Spleen (tissue), 11 donors: ENCODE results near the gene TJP2. TPM values are rescaled to one million over a fixed set of nuclear protein-coding genes. Genes with fewer than 3 reads are reported as not detected.

Source experiments
- DNase-seq: peaks from one replicate; pipeline ENCODE4 v3.0.0-alpha.2; 2020
- H3K27ac ChIP-seq, 8 donors: fragments of 200-600 bp; sonication (generic) in 7 of 8; 1 replicate in 4 of 8; 2 replicates in 4 of 8; pipeline versions ENCODE4 v1.5.0 to v1.8.0; 2016 to 2021; ENCODE audit warnings: inconsistent platforms in 4 of 8, mild to moderate bottlenecking in 4 of 8, moderate library complexity in 1 of 8
- H3K27me3 ChIP-seq, 7 donors: fragments of 200-600 bp; sonication (generic) in 6 of 7; replicated peaks in 1 of 7; 1 replicate in 4 of 7; 2 replicates in 3 of 7; pipeline versions ENCODE4 v1.5.0 to v1.8.0; 2016 to 2021; ENCODE audit warnings: inconsistent platforms in 3 of 7, mild to moderate bottlenecking in 1 of 7
- H3K36me3 ChIP-seq, 6 donors: fragments of 200-600 bp; sonication (generic) in 5 of 6; 1 replicate in 4 of 6; 2 replicates in 2 of 6; pipeline versions ENCODE4 v1.5.0 to v1.8.0; 2016 to 2021; ENCODE audit warnings: inconsistent platforms in 2 of 6
- H3K4me1 ChIP-seq, 6 donors: fragments of 200-600 bp; sonication (generic) in 5 of 6; 1 replicate in 3 of 6; 2 replicates in 3 of 6; pipeline versions ENCODE4 v1.5.0 to v1.8.0; 2016 to 2021; ENCODE audit warnings: inconsistent platforms in 3 of 6
- H3K4me3 ChIP-seq, 8 donors: fragments of 200-600 bp; sonication (generic) in 7 of 8; 1 replicate in 4 of 8; 2 replicates in 4 of 8; pipeline versions ENCODE4 v1.5.0 to v1.8.0; 2016 to 2021; ENCODE audit warnings: inconsistent platforms in 4 of 8, mild to moderate bottlenecking in 4 of 8, moderate library complexity in 2 of 8
- H3K9me3 ChIP-seq, 8 donors: fragments of 200-600 bp; sonication (generic) in 7 of 8; 1 replicate in 4 of 8; 2 replicates in 4 of 8; pipeline versions ENCODE4 v1.5.0 to v1.8.0; 2016 to 2021; ENCODE audit warnings: inconsistent platforms in 4 of 8
- CTCF ChIP-seq, 11 experiments: fragments of 200-600 bp in 7 of 11; fragments of 450-650 bp in 4 of 11; sonication (generic) in 4 of 11; IDR thresholded peaks in 8 of 11; conservative IDR thresholded peaks in 3 of 11; 1 replicate in 7 of 11; 2 replicates in 4 of 11; pipeline versions ENCODE4 v1.4.0 to v1.8.0; 2016 to 2021; ENCODE audit warnings: antibody characterized with exemption in 11 of 11, inconsistent platforms in 4 of 11, mild to moderate bottlenecking in 1 of 11
- POLR2A ChIP-seq, 3 donors: fragments of 450-650 bp; IDR thresholded peaks; one replicate each; pipeline ENCODE4 v1.5.1; 2017; ENCODE audit warnings: antibody characterized with exemption in 3 of 3, mild to moderate bottlenecking in 1 of 3
- POLR2AphosphoS5 ChIP-seq, 3 donors: sonication (generic); formaldehyde crosslinking; IDR thresholded peaks; one replicate each; pipeline ENCODE4 v1.5.1; 2017; ENCODE audit warnings: antibody characterized with exemption in 3 of 3
- WGBS, 5 donors: extraction: QIAGEN DNeasy Blood & Tissue Kit in 3 of 5; methylation state at CpG; one replicate each; pipeline versions ENCODE4 v1.1.5 to v1.1.7; 2013 to 2018; 5-methylcytosine and 5-hydroxymethylcytosine counted together
- intact Hi-C: fragments of 100-400 bp; cut with DNase I; formaldehyde crosslinking; loops from one replicate; pipeline ENCODE4 v1.15.0; 2023; ENCODE audit warnings: low total_unique reads
- polyA plus RNA-seq, 3 donors: library from polyadenylated mRNA; stranded (reverse); fragments of 200-250 nt; gene quantifications; one replicate each; pipeline ENCODE4 v1.2.1, GENCODE V29; 2013
- total RNA-seq, 7 donors: library from RNA; depleted of rRNA in 3 of 7; stranded (reverse); fragments of >200 nt in 3 of 7; fragmentation: NEBNext Ultra II Directional in 4 of 7; extraction: Animal tissue kit (Norgen Biotek cat#: 25700) in 4 of 7; gene quantifications; one replicate each; pipeline versions ENCODE4 v1.1.0 to v1.2.1, GENCODE V29; 2016 to 2021
- donor health status: healthy with polysubstance abuse.
- donor health status: DM: no; HTN: no; CAD: no; lungs with moderate emphysema.
- donor health status: DM: no; HTN: no; CAD: no.
- donor health status: Bipolar disorder and iron deficiency.
- donor health status: healthy.
- donor health status: DM: no; HTN: no; CAD: no.
- donor health status: DM: yes; HTN: yes; CAD: no.

The TJP2 gene
- total and polyA plus RNA-seq, 10 donors: 2.9 to 20.5 (median 15.2) TPM

GRCh38 chr9:69232135-69232534 lies 58.1 kb downstream of the TJP2 start:
- TF ChIP-seq POLR2AphosphoS5 (IDR thresholded peaks at IDR 0.05) (no peak), POLR2A (IDR thresholded peaks at IDR 0.05) (no peak), CTCF (IDR thresholded peaks at IDR 0.05 in 8 of 11, conservative IDR thresholded peaks at IDR 0.05 in 3 of 11) (no peak)
- Histone ChIP-seq H3K4me1 (no peaks in the 10 kb centered on the region), H3K4me3 (no peak overlapping the region), H3K36me3 (peaks cover 0 to 95% (median 20%) of the 10 kb centered on the region in 6 donors), H3K9me3 (no peaks in the 10 kb centered on the region), H3K27ac (no peak overlapping the region), H3K27me3 (no peaks in the 10 kb centered on the region)
- no peak for DNase-seq
- WGBS, 5 donors: 76 to 93% (median 89%) methylated on average over 6 of the region's 6 CpGs
- intact Hi-C loops: no loop called here

- DNase-seq: no peak
- no peaks in the 10 kb centered on the region for H3K27me3 ChIP-seq
- whole genome bisulfite sequencing, 5 donors: 67 to 98% (median 95%) methylated on average over 3 of the region's 3 CpGs
- peaks cover 0 to 95% (median 11%) of the 10 kb centered on the region in 6 donors for H3K36me3 ChIP-seq
- no peaks in the 10 kb centered on the region for H3K4me1 ChIP-seq
- H3K9me3 ChIP-seq: no peaks in the 10 kb centered on the region
- H3K27ac ChIP-seq: no peak overlapping the region
- TF ChIP-seq POLR2A (IDR thresholded peaks at IDR 0.05): no peak
- TF ChIP-seq CTCF (IDR thresholded peaks at IDR 0.05 in 8 of 11, conservative IDR thresholded peaks at IDR 0.05 in 3 of 11): no peak
- no peak for TF ChIP-seq POLR2AphosphoS5 (IDR thresholded peaks at IDR 0.05)
- intact Hi-C loops: no loop called here
- H3K4me3 ChIP-seq: no peak overlapping the region
These were observed 60.6 kb downstream of the TJP2 start for GRCh38 chr9:69234683-69235082.

- 74 to 90% (median 81%) methylated on average over 7 of the region's 7 CpGs for WGBS, 5 donors
- H3K36me3 ChIP-seq: peaks cover 0 to 95% (median 9%) of the 10 kb centered on the region in 6 donors
- DNase-seq: no peak
- no peak overlapping the region for H3K27ac ChIP-seq
- intact Hi-C loops: no loop called here
- H3K4me1 ChIP-seq: no peaks in the 10 kb centered on the region
- H3K9me3 ChIP-seq: no peaks in the 10 kb centered on the region
- no peaks in the 10 kb centered on the region for H3K27me3 ChIP-seq
- no peak overlapping the region for H3K4me3 ChIP-seq
- no peak for TF ChIP-seq CTCF (IDR thresholded peaks at IDR 0.05 in 8 of 11, conservative IDR thresholded peaks at IDR 0.05 in 3 of 11)
- no peak for TF ChIP-seq POLR2AphosphoS5 (IDR thresholded peaks at IDR 0.05)
- TF ChIP-seq POLR2A (IDR thresholded peaks at IDR 0.05): no peak
These were observed 62.1 kb downstream of the TJP2 start for GRCh38 chr9:69236188-69236587.

- no peaks in the 10 kb centered on the region for H3K4me1 ChIP-seq
- no peaks in the 10 kb centered on the region for H3K27me3 ChIP-seq
- peaks cover 0 to 93% (median 9%) of the 10 kb centered on the region in 6 donors for H3K36me3 ChIP-seq
- no peak overlapping the region for H3K4me3 ChIP-seq
- no peak for TF ChIP-seq POLR2AphosphoS5 (IDR thresholded peaks at IDR 0.05)
- no peak for TF ChIP-seq POLR2A (IDR thresholded peaks at IDR 0.05)
- no peak for TF ChIP-seq CTCF (IDR thresholded peaks at IDR 0.05 in 8 of 11, conservative IDR thresholded peaks at IDR 0.05 in 3 of 11)
- H3K9me3 ChIP-seq: no peaks in the 10 kb centered on the region
- whole genome bisulfite sequencing, 5 donors: 90 to 95% (median 93%) methylated on average over 4 of the region's 4 CpGs
- no peak for DNase-seq
- intact Hi-C loops: no loop called here
- H3K27ac ChIP-seq: no peak overlapping the region
These were observed 63.7 kb downstream of the TJP2 start for GRCh38 chr9:69237702-69238295.
